Left lung (tissue), 10 donors: ENCODE data around the gene TBCD. TPM values are rescaled to one million over a fixed set of nuclear protein-coding genes. Genes with fewer than 3 reads are reported as not detected.

Experiments used
- ATAC-seq: fragments of 200-7000 bp; cut with Tn5 transposase; one replicate; pipeline ENCODE4 v1.9.1; 2020; ENCODE audit warnings: moderate library complexity
- DNase-seq, 4 donors: peaks; one replicate each; pipeline ENCODE4 v3.0.0-alpha.2; 2013 to 2020
- H3K27ac ChIP-seq, 2 donors: fragments of 200-600 bp; sonication (generic) in 1 of 2; one replicate each; pipeline versions ENCODE4 v1.5.0 to v1.8.0; 2020 to 2021
- H3K27me3 ChIP-seq, 2 donors: fragments of 200-600 bp; sonication (generic) in 1 of 2; one replicate each; pipeline versions ENCODE4 v1.5.0 to v1.8.0; 2020 to 2021
- H3K36me3 ChIP-seq, 2 donors: fragments of 200-600 bp; sonication (generic) in 1 of 2; one replicate each; pipeline versions ENCODE4 v1.5.0 to v1.8.0; 2020 to 2021
- H3K4me1 ChIP-seq, 2 donors: fragments of 200-600 bp; one replicate each; pipeline ENCODE4 v1.8.0; 2021
- H3K4me3 ChIP-seq, 2 donors: fragments of 200-600 bp; sonication (generic) in 1 of 2; one replicate each; pipeline versions ENCODE4 v1.5.0 to v1.8.0; 2020 to 2021; ENCODE audit warnings: mild to moderate bottlenecking in 1 of 2
- H3K9me3 ChIP-seq, 2 donors: fragments of 200-600 bp; sonication (generic) in 1 of 2; one replicate each; pipeline versions ENCODE4 v1.5.0 to v1.8.0; 2020 to 2021
- CTCF ChIP-seq, 2 donors: fragments of 200-600 bp; sonication (generic) in 1 of 2; IDR thresholded peaks; one replicate each; pipeline versions ENCODE4 v1.5.0 to v1.8.0; 2021; ENCODE audit warnings: antibody characterized with exemption in 2 of 2
- intact Hi-C, 2 donors: fragments of 100-400 bp; cut with DNase I; formaldehyde crosslinking; loops; one replicate each; pipeline versions ENCODE4 v1.11.2 to v1.14.2; 2022
- polyA plus RNA-seq, 6 donors: library from polyadenylated mRNA; unstranded; fragments of 120-200 nt; gene quantifications; one replicate each; pipeline ENCODE4 v1.2.1, GENCODE V29; 2013; ENCODE audit not compliant: insufficient read length in 6 of 6
- total RNA-seq, 2 donors: library from RNA; stranded (reverse); fragmentation: NEBNext Ultra II Directional; extraction: Animal tissue kit (Norgen Biotek cat#: 25700); gene quantifications; one replicate each; pipeline ENCODE4 v1.2.1, GENCODE V29; 2021
- donor health status: DM: no; HTN: yes; CAD: no.
- donor health status: DM: no; HTN: no; CAD: no.

The TBCD gene
- total and polyA plus RNA-seq, 8 donors = 87.2 to 133 (median 104) TPM

DNA sequence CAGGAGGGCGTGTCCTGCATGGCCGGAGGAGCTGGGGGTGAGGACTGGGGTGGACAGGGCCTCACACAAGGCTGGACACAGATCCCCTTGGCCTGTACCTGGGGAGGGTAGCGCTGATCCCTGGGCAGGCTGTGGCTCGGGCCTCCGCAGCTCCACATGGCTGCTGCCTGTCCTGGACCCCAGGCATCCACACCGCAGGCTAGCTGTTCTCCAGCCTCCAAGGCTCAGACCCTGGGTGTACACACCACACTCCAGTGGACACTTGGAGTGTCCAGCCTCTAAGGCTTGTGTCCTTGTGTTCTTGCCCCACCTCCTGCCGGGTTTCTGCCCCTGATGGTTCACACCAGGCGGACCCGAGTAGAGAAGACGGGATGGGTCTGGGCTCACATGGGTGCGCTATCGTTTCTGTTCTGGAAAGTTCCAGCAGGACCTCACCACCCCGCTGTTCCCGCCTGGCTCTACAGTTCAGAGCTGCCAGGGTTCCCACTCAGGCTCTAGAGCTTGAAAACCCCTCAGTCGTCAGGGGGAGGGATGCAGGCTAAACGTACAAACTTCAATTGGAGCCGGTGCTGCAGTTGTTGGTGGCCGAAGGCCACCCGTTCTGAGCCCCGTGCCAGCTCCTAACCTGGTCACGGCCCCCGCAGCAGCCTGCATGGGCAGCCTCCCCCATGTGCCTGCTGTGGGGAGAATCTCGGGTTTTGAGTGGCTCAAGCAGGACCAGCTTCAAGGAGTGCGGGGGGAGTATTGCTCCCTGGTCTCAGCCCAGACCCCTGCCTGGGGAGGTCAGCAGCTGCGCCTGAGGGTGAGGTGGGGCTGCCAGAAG lies 42.0 kb upstream of the TBCD start:
- Histone ChIP-seq H3K9me3 (no peaks in the 10 kb centered on the region), H3K4me3 (no peak overlapping the region), H3K36me3 (no peaks in the 10 kb centered on the region), H3K4me1 (no peaks in the 10 kb centered on the region), H3K27ac (no peak overlapping the region), H3K27me3 (peaks cover 0 to 4% of the 10 kb centered on the region in 2 donors)
- no peak for ATAC-seq
- intact Hi-C loops = no loop called here
- TF ChIP-seq CTCF (IDR thresholded peaks at IDR 0.05) = no peak
- DNase-seq = no peak

GRCh38 chr17:82710499-82711232 lies 41.2 kb upstream of the TBCD start:
- ATAC-seq = no peak
- no peaks in the 10 kb centered on the region for H3K36me3 ChIP-seq

DNA sequence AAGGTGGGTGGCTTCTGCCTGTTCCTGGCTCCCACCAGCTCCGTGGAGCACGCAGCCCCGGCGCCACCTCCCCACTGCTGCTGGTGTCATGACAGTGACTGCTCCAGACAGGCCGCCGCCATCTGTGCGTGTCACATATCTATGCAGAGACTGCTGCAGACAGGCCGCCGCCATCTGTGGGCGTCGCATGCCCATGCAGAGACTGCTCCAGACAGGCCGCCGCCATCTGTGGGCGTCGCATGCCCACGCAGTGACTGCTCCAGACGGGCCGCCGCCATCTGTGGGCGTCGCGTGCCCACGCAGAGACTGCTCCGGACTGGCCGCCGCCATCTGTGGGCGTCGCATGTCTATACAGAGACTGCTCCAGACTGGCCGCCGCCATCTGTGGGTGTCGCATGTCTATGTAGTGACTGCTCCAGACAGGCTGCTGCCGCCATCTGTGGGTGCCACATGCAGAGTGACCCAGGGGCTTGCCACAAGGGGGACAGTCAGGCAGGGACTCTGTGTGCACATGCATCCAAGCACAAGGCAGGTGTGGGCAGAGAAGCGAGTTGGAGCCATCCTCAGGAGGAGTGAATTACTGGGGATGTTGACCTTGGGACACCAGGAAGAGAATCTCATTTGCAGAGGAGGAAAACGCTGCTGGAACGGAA lies 38.7 kb upstream of the TBCD start:
- intact Hi-C loops = no loop called here
- Histone ChIP-seq H3K9me3 (no peaks in the 10 kb centered on the region), H3K27me3 (peaks cover 0 to 4% of the 10 kb centered on the region in 2 donors), H3K36me3 (no peaks in the 10 kb centered on the region), H3K4me3 (no peak overlapping the region), H3K4me1 (peaks cover 9 to 18% of the 10 kb centered on the region in 2 donors), H3K27ac (no peak overlapping the region)
- DNase-seq (no peak), ATAC-seq (no peak)
- TF ChIP-seq CTCF (IDR thresholded peaks at IDR 0.05) = no peak

More at GRCh38 chr17:82710499-82711232, 41.2 kb upstream of the TBCD start:
- Histone ChIP-seq H3K27me3 (peaks cover 0 to 4% of the 10 kb centered on the region in 2 donors), H3K4me3 (no peak overlapping the region), H3K4me1 (peaks cover 0 to 1% of the 10 kb centered on the region in 2 donors), H3K9me3 (no peaks in the 10 kb centered on the region), H3K27ac (no peak overlapping the region)
- no peak for DNase-seq
- TF ChIP-seq CTCF (IDR thresholded peaks at IDR 0.05) = no peak
- intact Hi-C loops = no loop called here

DNA sequence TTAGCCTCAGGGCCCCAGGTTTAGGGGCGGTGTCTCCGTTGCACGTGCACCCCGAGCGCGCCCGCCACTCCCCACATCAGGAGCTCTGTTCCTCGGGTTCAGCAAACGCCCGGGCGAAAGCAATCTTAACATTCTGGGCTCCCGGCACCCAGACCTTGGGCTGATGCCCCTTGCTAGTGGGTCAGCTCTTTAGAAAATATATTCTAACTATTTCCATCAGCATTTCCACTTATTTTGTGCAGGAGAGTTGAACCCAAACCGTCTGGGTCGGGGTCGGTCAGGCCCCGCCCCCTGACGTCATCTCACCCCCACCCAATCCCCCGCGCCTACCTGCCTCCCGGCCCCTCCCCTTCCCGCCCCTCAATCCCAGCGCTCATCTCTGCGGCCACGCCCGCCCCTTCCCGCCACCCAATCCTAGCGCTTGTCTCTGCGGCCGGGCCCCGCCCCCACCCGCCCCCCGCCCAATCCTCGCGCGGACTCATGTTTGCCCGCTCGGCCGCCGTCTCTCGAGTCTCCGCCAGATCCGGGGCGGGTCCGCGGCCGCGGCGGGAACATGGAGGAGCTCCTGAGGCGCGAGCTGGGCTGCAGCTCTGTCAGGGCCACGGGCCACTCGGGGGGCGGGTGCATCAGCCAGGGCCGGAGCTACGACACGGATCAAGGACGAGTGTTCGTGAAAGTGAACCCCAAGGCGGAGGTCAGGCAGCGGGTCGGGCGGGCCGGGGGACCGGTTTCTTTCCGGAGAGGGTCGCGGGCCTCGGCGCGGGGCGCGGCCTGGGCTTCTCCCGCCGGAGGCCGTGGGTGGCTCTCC lies 35.5 kb upstream of the TBCD start, which contains the start of gene FN3KRP:
Gene FN3KRP, plus strand, starts transcription at position 504 of the 808 bp plus-strand sequence. Its CDS starts 50 bp downstream, at position 554.
- peaks cover 0 to 27% of the 10 kb centered on the region in 2 donors for H3K36me3 ChIP-seq
- DNase-seq (peak; percentile 90 to 98 (median 94)), ATAC-seq (peak; percentile 95)
- TF ChIP-seq CTCF (IDR thresholded peaks at IDR 0.05) = no peak
- H3K9me3 ChIP-seq = no peaks in the 10 kb centered on the region
- peak within 1 kb of the TSS; percentile 75 to 86 for H3K4me3 ChIP-seq
- peaks cover 9 to 20% of the 10 kb centered on the region in 2 donors for H3K4me1 ChIP-seq
- intact Hi-C loops = no loop called here
- peak within 1 kb of the TSS; percentile 36 to 69 for H3K27ac ChIP-seq
- H3K27me3 ChIP-seq = no peaks in the 10 kb centered on the region
